Skin of body (tissue), 1 donor: ENCODE results near the gene KMT2A. TPM values are rescaled to one million over a fixed set of nuclear protein-coding genes. Genes with fewer than 3 reads are reported as not detected.

Experiments
- total RNA-seq: library from RNA; depleted of rRNA; stranded (reverse); fragments of >200 nt; gene quantifications from one replicate; pipeline ENCODE4 v1.2.3, GENCODE V29; 2014

KMT2A gene
- total RNA-seq, 1 donor from 2014 or later, result 59.4 TPM

Other genes starting within 250 kb of the KMT2A start
- 12.2 TPM for gene JAML, start 211.5 kb upstream of the KMT2A start, total RNA-seq
- gene MPZL3, start 184.1 kb upstream of the KMT2A start, total RNA-seq, result 26.1 TPM
- gene MPZL2, start 172.2 kb upstream of the KMT2A start, total RNA-seq, result 56.5 TPM
- 0.30 TPM for gene CD3E, start 131.8 kb upstream of the KMT2A start, total RNA-seq
- gene CD3D, start 93.8 kb upstream of the KMT2A start, total RNA-seq, result 0.59 TPM
- gene CD3G, start 92.1 kb upstream of the KMT2A start, total RNA-seq, result 0.10 TPM
- gene UBE4A, start 76.9 kb upstream of the KMT2A start, total RNA-seq, result 31.4 TPM
- 65.8 TPM for gene ATP5MG, start 34.9 kb upstream of the KMT2A start, total RNA-seq
- gene TTC36, start 91.0 kb downstream of the KMT2A start, total RNA-seq, result 0.79 TPM
- gene TMEM25, start 94.7 kb downstream of the KMT2A start, total RNA-seq, result 8.1 TPM
- 21.2 TPM for gene IFT46, start 129.4 kb downstream of the KMT2A start, total RNA-seq
- gene ARCN1, start 135.9 kb downstream of the KMT2A start, total RNA-seq, result 86.7 TPM
- 74.3 TPM for gene PHLDB1, start 171.1 kb downstream of the KMT2A start, total RNA-seq
- not detected for gene TREH, start 243.2 kb downstream of the KMT2A start, total RNA-seq